Dendritic cell treated with granulocyte-macrophage colony-stimulating factor and Interleukin-4, amounts not matched to agents 40 ng/mL and 50 ng/mL, for 4 days (primary cell): ENCODE measurements around the gene EIF4E2.

Source experiments
- H3K27ac Mint-ChIP-seq: one replicate; pipeline ENCODE4 v1.8.0; 2022; ENCODE audit warnings: mild to moderate bottlenecking, mixed read lengths
- H3K27me3 Mint-ChIP-seq: one replicate; pipeline ENCODE4 v1.8.0; 2022; ENCODE audit warnings: mild to moderate bottlenecking, mixed read lengths
- H3K36me3 Mint-ChIP-seq: one replicate; pipeline ENCODE4 v1.8.0; 2022; ENCODE audit warnings: low read depth, mixed read lengths
- H3K4me1 Mint-ChIP-seq: one replicate; pipeline ENCODE4 v1.8.0; 2022; ENCODE audit warnings: low read depth, mixed read lengths
- H3K4me3 Mint-ChIP-seq: one replicate; pipeline ENCODE4 v1.8.0; 2022; ENCODE audit warnings: mild to moderate bottlenecking, moderate library complexity, mixed read lengths
- H3K9me3 Mint-ChIP-seq: one replicate; pipeline ENCODE4 v1.8.0; 2022; ENCODE audit warnings: mixed read lengths
- intact Hi-C: fragments of 100-400 bp; cut with micrococcal nuclease; formaldehyde crosslinking; loops from one replicate; pipeline ENCODE4 v1.15.0; 2022

Gene EIF4E2

GRCh38 chr2:232515639-232516038 lies 34.9 kb upstream of the EIF4E2 start:
- Mint-ChIP-seq H3K36me3 (no peaks in the 10 kb centered on the region), H3K4me1 (peaks cover 11% of the 10 kb centered on the region), H3K4me3 (no peak overlapping the region), H3K27me3 (peaks cover 43% of the 10 kb centered on the region), H3K27ac (no peak overlapping the region), H3K9me3 (no peaks in the 10 kb centered on the region)
- intact Hi-C loops, result no loop called here

DNA sequence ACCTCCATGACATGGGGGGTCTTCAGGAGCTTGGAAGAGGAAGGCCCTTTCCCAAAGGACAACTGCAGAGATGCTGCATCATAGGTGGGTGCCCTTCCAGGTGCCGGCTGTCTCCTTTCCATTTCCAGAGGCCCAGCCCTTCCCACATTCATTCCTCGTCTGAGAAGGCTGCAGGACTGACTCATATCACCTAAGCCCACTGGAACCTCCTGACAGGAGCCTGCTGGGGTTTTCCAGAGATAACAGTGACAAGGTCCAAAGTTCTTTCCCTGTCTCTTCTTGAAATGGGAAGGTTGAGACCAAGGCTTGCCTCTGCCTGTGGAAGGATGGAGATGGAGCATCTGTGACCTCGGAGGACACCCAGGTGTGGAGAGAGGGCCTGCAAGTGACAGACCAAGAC lies 33.9 kb upstream of the EIF4E2 start:
- Mint-ChIP-seq H3K27me3 (peaks cover 48% of the 10 kb centered on the region), H3K4me1 (peaks cover 15% of the 10 kb centered on the region), H3K9me3 (no peaks in the 10 kb centered on the region), H3K27ac (no peak overlapping the region), H3K36me3 (no peaks in the 10 kb centered on the region), H3K4me3 (no peak overlapping the region)
- intact Hi-C loops, result no loop called here

DNA sequence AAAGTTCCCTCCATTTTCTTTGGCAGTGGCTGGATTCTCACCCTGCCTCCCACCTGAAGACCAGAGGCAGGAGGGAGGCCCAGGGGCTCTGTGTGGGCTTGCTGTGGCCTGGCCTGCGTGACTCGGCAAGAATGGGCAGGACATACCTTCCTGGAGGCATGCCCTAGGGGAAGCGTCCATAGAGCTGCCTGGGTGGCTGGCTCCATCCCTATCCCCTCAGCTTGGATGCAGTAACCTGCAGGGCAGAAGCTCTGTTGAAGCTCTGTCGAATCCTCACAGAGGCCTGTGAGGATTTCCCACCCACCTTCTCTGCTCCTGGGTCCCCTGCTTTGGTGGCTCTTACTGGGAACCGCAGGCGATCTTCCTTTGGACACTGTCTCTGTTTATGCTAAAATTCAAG lies 31.6 kb upstream of the EIF4E2 start:
- no peaks in the 10 kb centered on the region for H3K9me3 Mint-ChIP-seq
- intact Hi-C loops, result no loop called here
- no peak overlapping the region for H3K4me3 Mint-ChIP-seq
- H3K36me3 Mint-ChIP-seq, result no peaks in the 10 kb centered on the region
- H3K27ac Mint-ChIP-seq, result no peak overlapping the region
- peaks cover 28% of the 10 kb centered on the region for H3K4me1 Mint-ChIP-seq
- H3K27me3 Mint-ChIP-seq, result peaks cover 53% of the 10 kb centered on the region

GRCh38 chr2:232519581-232520438 lies 30.7 kb upstream of the EIF4E2 start, which contains the start of gene PRSS56:
Gene PRSS56 (plus strand): TSS chr2:232520388. CDS start chr2:232520599, 211 bp downstream.
- H3K27ac Mint-ChIP-seq, result no peak within 1 kb of the TSS
- H3K27me3 Mint-ChIP-seq, result peaks cover 59% of the 10 kb centered on the region
- no peak within 1 kb of the TSS for H3K4me3 Mint-ChIP-seq
- no peaks in the 10 kb centered on the region for H3K36me3 Mint-ChIP-seq
- H3K4me1 Mint-ChIP-seq, result peaks cover 31% of the 10 kb centered on the region
- intact Hi-C loops, result loop anchor here (5.0 to 10.0 kb wide), 2 partner anchors 73 to 615 kb away; no protein-coding TSS in a partner anchor
- no peaks in the 10 kb centered on the region for H3K9me3 Mint-ChIP-seq

DNA sequence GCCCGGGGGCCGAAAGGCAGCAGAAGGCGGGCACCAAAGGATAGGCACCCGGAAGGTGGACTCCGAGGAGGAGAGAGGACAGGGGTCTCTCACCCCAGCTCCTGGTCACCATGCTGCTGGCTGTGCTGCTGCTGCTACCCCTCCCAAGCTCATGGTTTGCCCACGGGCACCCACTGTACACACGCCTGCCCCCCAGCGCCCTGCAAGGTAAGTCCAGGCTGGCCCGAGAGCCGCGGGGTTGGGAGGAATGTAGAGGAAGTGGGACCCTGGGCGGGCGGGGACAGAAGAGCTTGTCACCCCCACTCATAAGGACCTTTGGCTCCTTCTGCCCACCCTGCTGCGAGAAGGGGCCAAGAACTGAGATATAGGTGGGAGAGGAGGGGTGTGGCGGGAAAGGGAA lies 30.0 kb upstream of the EIF4E2 start:
- intact Hi-C loops, result loop anchor here (5.0 to 10.0 kb wide), 2 partner anchors 73 to 616 kb away; no protein-coding TSS in a partner anchor
- no peak overlapping the region for H3K4me3 Mint-ChIP-seq

DNA sequence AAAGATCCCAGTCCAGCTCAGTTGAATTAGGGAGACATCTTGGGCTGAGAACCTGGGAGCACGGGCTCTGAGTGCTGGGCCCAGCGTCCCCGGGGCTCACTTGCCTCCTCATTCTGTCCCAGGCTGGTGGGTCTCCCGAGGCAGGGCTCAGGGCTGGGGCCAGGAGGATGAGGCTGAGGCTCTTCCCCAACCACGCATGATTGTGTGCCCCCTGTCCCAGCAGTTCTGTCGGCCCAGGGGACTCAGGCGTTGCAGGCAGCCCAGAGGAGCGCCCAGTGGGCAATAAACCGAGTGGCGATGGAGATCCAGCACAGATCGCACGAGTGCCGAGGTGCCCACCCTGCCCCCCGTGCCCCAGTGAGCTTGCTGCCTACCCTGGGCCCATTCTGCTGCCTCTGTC lies 29.4 kb upstream of the EIF4E2 start:
- intact Hi-C loops, result loop anchor here (5.0 to 10.0 kb wide), 2 partner anchors 74 to 616 kb away; no protein-coding TSS in a partner anchor
- no peak overlapping the region for H3K27ac Mint-ChIP-seq
- H3K9me3 Mint-ChIP-seq, result no peaks in the 10 kb centered on the region
- no peak overlapping the region for H3K4me3 Mint-ChIP-seq
- no peaks in the 10 kb centered on the region for H3K36me3 Mint-ChIP-seq
- H3K27me3 Mint-ChIP-seq, result peaks cover 65% of the 10 kb centered on the region
- peaks cover 32% of the 10 kb centered on the region for H3K4me1 Mint-ChIP-seq

More for the DNA sequence above, 30.0 kb upstream of the EIF4E2 start:
- no peaks in the 10 kb centered on the region for H3K9me3 Mint-ChIP-seq
- H3K4me1 Mint-ChIP-seq, result peaks cover 31% of the 10 kb centered on the region
- H3K36me3 Mint-ChIP-seq, result no peaks in the 10 kb centered on the region
- no peak overlapping the region for H3K27ac Mint-ChIP-seq
- H3K27me3 Mint-ChIP-seq, result peaks cover 64% of the 10 kb centered on the region

GRCh38 chr2:232521959-232522622 lies 28.4 kb upstream of the EIF4E2 start:
- Mint-ChIP-seq H3K36me3 (no peaks in the 10 kb centered on the region), H3K27me3 (peaks cover 70% of the 10 kb centered on the region), H3K4me3 (peak overlapping the region; percentile 27), H3K4me1 (peaks cover 30% of the 10 kb centered on the region), H3K27ac (no peak overlapping the region), H3K9me3 (no peaks in the 10 kb centered on the region)
- intact Hi-C loops, result loop anchor here (5.0 to 10.0 kb wide), 2 partner anchors 75 to 617 kb away; no protein-coding TSS in a partner anchor

DNA sequence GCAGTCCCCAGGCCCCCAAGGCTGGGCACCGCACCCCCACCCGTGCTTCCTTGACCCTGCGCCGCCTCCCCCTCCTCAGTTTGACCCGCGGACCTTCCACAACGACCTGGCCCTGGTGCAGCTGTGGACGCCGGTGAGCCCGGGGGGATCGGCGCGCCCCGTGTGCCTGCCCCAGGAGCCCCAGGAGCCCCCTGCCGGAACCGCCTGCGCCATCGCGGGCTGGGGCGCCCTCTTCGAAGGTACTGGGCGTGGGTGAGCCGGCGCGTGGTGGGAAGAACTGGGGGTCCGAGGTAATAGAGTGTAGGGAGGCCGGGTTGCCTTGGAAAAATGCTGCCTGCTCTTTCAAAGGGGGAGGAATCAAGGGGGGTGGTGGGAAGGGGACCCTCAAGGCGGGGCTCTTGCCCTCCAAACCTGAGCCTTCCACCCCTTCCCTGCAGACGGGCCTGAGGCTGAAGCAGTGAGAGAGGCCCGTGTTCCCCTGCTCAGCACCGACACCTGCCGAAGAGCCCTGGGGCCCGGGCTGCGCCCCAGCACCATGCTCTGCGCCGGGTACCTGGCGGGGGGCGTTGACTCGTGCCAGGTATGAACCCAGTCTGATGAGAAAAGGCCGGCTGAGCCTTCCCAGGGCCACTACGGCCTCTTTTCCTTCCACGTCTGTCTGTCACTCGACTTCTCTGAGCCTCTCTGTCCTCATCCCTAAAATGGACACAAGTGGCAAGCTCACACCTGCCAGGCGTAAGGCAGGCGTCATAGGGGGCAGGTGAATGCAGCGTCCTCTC lies 27.7 kb upstream of the EIF4E2 start:
- Mint-ChIP-seq H3K4me1 (peaks cover 30% of the 10 kb centered on the region), H3K9me3 (no peaks in the 10 kb centered on the region), H3K4me3 (peak overlapping the region; percentile 27), H3K36me3 (no peaks in the 10 kb centered on the region), H3K27ac (no peak overlapping the region), H3K27me3 (peaks cover 75% of the 10 kb centered on the region)
- intact Hi-C loops, result loop anchor here (5.0 to 10.0 kb wide), 2 partner anchors 76 to 618 kb away; no protein-coding TSS in a partner anchor

DNA sequence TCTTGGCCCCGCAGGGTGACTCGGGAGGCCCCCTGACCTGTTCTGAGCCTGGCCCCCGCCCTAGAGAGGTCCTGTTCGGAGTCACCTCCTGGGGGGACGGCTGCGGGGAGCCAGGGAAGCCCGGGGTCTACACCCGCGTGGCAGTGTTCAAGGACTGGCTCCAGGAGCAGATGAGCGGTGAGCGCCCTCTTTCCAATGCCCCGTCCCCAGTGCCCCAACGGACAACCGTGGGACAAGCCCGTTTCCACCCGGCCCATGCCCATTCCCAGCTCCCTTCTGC lies 27.1 kb upstream of the EIF4E2 start:
- Mint-ChIP-seq H3K4me1 (peaks cover 35% of the 10 kb centered on the region), H3K36me3 (no peaks in the 10 kb centered on the region), H3K4me3 (no peak overlapping the region), H3K27me3 (peaks cover 79% of the 10 kb centered on the region), H3K9me3 (no peaks in the 10 kb centered on the region), H3K27ac (no peak overlapping the region)
- intact Hi-C loops, result loop anchor here (5.0 to 10.0 kb wide), 2 partner anchors 76 to 619 kb away; no protein-coding TSS in a partner anchor

DNA sequence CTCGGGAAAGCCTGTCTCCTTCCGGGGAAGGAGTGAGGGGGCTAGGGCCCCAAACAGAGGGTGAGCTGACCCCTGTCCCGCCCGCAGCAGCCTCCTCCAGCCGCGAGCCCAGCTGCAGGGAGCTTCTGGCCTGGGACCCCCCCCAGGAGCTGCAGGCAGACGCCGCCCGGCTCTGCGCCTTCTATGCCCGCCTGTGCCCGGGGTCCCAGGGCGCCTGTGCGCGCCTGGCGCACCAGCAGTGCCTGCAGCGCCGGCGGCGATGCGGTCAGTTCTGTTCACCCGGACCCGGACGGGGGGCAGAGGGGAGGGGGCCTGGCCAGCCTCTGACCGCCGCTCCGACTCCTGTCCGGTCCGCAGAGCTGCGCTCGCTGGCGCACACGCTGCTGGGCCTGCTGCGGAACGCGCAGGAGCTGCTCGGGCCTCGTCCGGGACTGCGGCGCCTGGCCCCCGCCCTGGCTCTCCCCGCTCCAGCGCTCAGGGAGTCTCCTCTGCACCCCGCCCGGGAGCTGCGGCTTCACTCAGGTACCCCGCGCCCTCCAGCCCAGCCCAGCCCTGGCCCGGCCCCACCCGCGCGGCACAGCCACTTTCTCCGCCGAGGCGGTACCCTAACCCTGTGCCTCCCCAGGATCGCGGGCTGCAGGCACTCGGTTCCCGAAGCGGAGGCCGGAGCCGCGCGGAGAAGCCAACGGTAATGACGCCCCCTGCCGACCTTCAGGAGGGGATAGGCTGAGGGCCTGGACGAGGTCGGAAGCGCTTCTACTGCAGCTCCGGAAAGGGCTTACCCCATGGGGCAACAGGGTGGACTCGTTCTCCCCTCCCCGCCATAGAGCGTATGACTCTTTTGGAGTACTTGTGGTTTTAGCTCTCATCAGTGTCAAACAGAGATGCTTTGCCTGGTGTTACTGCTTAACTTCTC lies 26.5 kb upstream of the EIF4E2 start:
- H3K9me3 Mint-ChIP-seq, result no peaks in the 10 kb centered on the region
- intact Hi-C loops, result loop anchor here (5.0 to 10.0 kb wide), 2 partner anchors 77 to 619 kb away; no protein-coding TSS in a partner anchor
- peaks cover 84% of the 10 kb centered on the region for H3K27me3 Mint-ChIP-seq
- H3K4me3 Mint-ChIP-seq, result peak overlapping the region; percentile 62
- peaks cover 41% of the 10 kb centered on the region for H3K4me1 Mint-ChIP-seq
- H3K36me3 Mint-ChIP-seq, result no peaks in the 10 kb centered on the region
- no peak overlapping the region for H3K27ac Mint-ChIP-seq

DNA sequence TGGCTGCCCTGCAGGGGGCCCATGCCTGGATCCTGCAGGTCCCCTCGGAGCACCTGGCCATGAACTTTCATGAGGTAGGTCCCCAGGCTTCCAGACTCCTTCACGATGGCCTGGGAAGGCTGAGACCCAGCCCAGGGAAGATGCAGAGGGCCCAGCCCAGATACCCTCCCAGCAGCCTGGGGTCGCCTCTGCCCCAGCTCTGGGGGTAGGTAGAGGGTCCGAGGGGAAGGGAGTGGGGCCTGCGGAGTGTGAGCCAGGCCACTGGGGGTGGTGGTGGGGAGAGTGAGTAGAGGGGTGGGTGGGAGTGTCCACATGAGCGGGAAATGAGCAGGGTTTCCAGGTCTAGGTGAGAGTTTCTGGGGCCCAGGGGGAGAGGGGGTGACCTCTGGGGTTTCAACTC lies 25.7 kb upstream of the EIF4E2 start:
- no peak overlapping the region for H3K4me3 Mint-ChIP-seq
- no peaks in the 10 kb centered on the region for H3K36me3 Mint-ChIP-seq
- intact Hi-C loops, result loop anchor here (5.0 to 10.0 kb wide), 2 partner anchors 77 to 620 kb away; no protein-coding TSS in a partner anchor
- peaks cover 49% of the 10 kb centered on the region for H3K4me1 Mint-ChIP-seq
- H3K27ac Mint-ChIP-seq, result no peak overlapping the region
- H3K27me3 Mint-ChIP-seq, result peaks cover 76% of the 10 kb centered on the region
- H3K9me3 Mint-ChIP-seq, result no peaks in the 10 kb centered on the region

GRCh38 chr2:232525199-232525598 lies 25.3 kb upstream of the EIF4E2 start:
- no peaks in the 10 kb centered on the region for H3K9me3 Mint-ChIP-seq
- H3K27ac Mint-ChIP-seq, result no peak overlapping the region
- intact Hi-C loops, result loop anchor here (10.0 kb wide), 1 partner anchor 620 kb away; no protein-coding TSS in a partner anchor
- H3K27me3 Mint-ChIP-seq, result peaks cover 74% of the 10 kb centered on the region
- H3K4me1 Mint-ChIP-seq, result peaks cover 51% of the 10 kb centered on the region
- H3K4me3 Mint-ChIP-seq, result no peak overlapping the region
- no peaks in the 10 kb centered on the region for H3K36me3 Mint-ChIP-seq
